Bone marrow (tissue), 2 donors: ENCODE measurements around the gene SLC38A1.
"Not testable (repeated sequence)": the region's sequence is repeated elsewhere in the genome, so short reads cannot be mapped to it uniquely, and the experiment has no call there.

Source experiments
- DNase-seq, 2 donors: peaks; one replicate each; lab custom pipeline; 2025; lab: John Stamatoyannopoulos, UW

Gene SLC38A1

GRCh38 chr12:46264057-46264456 is 4.8 kb downstream of the SLC38A1 start:
- DNase-seq, result no peak

DNA sequence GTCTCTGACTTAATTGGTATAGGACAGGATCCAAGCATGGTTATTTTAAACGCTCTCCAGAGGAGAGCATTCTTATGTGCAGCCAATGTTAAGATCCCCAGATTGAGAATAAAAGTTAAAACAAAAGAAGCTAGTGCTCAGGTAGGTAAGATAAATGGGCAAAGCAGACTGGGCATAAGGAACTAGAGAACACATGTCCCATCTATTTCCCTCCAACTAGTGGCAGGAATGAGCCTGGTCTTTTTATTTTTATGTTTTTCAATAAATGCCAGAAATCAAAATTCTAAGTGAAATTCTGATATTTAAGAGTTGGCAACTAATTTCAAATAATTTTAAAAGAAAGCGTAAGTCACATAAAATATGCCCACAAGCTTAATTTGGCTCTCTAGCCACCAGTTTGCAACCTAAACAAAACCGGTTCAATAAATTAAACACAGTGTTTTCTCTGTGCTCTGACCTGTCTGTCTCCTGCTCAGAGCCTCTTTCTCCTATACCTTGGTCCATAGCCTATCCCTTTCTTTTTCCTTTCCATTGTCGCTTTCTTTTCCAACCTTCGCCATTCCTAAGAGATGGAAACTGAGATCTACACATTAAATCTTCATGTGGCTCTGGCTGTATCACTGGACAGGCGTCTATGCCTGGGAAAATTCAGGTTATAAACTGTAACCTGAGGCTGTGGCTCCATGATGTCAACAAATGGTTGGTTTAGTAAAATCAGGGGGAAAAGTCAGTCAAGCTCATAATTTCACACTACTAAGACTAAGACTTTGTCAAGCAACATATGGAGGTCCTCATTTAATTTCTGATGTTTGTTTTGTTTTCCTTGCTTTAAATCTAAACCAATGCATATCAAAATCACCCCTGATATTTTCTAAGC is 5.5 kb downstream of the SLC38A1 start:
- DNase-seq, result no peak

GRCh38 chr12:46261646-46262045 is 7.2 kb downstream of the SLC38A1 start:
- DNase-seq, result no peak

GRCh38 chr12:46260913-46261476 is 7.8 kb downstream of the SLC38A1 start:
- DNase-seq, result no peak

GRCh38 chr12:46260124-46260912 is 8.5 kb downstream of the SLC38A1 start:
- no peak for DNase-seq

DNA sequence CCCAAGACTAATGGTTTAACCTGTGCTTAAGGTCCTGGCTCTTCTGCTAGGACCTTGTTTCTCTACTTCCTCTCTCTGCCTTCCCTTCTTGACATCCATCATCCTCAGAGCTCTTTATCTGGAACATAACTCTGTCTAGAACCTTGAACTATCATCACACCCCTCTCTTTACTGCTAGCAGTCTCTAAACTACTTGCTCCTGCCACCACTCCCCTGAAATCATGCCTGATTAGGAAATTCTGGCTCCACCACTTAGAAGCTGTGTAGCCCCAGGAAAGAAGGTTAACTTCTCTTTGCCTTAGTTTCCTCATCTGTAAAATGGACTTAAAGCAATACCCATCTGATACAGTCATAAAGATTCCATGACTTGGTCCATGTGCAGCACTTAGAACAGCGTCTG is 9.1 kb downstream of the SLC38A1 start:
- no peak for DNase-seq

DNA sequence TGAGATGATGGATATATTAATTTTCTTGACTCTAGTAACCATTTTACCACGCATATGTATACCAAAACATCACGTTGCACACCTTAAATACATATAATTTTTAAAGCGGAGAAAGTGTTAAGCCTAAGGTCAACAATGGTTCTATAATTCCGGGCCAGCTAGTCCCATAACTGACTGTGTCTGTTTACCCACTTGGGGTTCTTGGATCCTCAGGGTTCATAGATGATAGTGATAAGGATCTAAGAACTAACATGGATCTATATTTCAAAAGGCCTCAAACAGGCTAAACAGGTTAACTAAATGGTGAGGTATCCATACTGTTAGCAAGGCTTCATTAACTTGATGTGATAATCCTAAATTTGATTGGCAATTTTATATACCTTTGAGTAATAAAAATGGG is 9.8 kb downstream of the SLC38A1 start:
- no peak for DNase-seq

DNA sequence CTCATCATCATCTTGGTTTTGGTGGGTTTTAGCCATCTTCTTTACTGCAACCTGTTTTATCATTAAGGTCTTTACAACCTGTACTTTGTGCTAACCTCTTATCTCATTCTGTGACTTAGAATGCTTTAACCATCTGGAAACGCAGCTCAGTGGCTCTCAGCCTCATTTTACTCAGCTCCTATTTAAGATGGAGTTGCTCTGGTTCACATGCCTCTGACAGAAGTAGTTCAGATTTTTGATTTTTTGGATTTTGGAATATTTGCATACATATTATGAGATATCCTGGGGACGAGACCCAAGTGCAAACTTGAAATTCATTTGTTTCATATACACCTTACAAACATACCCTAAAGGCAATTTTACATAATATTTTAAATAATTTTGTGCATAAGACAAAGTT is 10.7 kb downstream of the SLC38A1 start:
- no peak for DNase-seq

GRCh38 chr12:46256942-46257341 is 11.9 kb downstream of the SLC38A1 start:
- no peak for DNase-seq

DNA sequence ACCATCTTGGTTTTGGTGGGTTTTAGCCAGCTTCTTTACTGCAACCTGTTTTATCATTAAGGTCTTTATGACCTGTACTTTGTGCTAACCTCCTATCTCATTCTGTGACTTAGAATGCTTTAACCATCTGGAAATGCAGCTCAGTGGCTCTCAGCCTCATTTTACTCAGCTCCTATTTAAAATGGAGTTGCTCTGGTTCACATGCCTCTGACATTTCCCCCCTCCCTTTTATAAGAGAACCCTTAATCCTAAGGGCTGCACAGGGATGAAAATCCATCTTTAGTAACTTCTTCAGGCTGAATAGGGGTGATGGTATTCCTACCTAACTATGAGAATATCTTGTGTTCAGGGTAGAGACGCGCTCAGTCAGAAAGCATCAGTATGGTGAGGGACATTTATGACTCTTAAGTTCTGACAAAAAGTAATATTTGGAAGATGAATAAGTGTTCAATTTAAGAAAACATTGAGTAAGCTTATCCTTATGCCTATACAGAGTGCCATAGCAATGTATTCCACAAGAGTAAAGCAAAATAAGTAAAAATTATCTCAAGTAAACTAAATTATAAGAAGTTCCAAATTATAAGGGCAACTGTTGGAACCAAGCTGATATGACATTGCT is 15.2 kb downstream of the SLC38A1 start:
- DNase-seq, result no peak

DNA sequence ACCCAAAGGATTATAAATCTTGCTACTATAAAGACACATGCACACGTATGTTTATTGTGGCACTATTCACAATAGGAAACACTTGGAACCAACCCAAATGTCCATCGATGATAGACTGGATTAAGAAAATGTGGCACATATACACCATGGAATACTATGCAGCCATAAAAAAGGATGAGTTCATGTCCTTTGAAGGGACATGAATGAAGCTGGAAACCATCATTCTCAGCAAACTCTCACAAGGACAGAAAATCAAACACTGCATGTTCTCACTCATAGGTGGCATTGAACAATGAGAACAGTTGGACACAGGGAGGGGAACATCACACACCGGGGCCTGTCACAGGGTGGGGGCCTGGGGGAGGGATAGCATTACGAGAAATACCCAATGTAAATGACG is 16.8 kb downstream of the SLC38A1 start:
- not testable (repeated sequence) for DNase-seq

DNA sequence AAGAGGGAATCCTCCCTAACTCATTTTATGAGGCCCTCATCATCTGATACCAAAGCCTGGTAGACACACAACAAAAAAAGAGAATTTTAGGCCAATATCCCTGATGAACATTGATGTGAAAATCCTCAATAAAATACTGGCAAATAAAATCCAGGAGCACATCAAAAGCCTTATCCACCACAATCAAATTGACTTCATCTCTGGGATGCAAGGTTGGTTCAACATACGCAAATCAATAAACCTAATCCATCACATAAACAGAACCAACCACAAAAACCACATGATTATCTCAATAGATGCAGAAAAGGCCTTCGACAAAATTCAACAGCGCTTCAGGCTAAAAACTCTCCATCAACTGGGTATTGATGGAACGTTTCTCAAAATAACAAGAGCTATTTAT is 18.9 kb downstream of the SLC38A1 start:
- not testable (repeated sequence) for DNase-seq

GRCh38 chr12:46246021-46246700 is 22.7 kb downstream of the SLC38A1 start:
- DNase-seq, result no peak

DNA sequence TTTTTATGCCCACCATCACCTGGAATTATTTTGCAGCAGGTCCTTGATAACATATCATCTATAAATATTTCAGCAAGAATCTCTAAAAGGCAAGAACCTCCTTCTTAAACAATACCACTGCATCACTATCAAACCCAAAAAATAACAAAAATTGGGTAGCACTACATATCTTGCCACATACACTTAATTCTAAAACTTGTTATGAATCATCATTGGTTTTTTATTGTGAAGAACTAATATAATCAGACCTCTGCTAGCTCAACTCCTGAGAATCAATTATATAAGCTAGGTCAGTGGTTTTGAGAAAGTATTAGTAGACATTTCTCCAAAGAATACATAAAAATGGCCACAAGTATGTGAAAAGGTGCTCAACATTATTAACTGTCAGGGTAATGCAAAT is 23.8 kb downstream of the SLC38A1 start:
- DNase-seq, result no peak

DNA sequence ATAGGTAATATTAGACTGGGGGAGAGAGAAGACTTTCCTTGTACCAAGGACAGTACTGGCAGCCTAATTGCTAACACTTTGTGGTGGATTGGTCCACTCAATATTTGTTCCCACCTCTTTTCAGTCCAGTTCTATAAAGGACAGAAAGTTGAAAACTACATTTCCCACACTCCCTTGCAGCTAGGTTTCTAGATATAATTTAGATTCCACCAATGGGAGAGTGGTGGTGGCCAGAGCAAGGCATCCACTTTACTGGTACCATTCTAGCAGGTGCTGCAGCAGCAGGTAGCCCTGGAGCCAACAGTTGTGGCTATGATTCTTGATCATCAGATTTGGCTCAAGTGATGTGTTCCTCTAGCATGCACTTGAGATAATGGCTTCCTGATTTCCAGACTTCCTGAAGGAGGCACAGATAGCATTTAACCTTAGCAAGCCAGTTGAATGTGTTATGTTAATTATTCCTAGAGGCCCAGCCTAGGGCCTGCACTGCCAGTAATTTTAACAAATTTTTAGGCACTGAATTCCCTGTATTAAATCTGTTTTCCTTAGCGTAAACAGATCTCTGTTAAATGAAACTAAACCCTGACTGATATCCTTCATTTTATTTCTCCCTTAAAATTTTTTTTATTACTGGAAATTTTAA is 24.4 kb downstream of the SLC38A1 start:
- no peak for DNase-seq

DNA sequence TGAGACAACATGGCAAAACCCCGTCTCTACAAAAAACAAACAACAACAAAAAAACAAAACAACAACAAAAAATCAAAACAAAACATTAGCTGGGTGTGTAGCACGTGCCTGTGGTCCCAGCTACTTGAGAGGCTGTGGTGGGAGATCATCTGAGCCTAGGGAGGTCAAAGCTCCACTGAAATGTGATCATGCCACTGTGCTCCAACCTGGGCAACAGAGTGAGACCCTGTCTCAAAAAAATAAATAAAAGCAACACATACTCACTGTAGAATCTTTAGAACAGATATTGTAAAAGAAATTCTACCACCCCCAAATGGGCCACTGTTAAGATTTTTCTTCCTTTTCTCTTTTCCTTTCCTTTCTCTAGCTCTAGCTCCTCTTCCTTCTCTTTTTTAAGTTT is 26.3 kb downstream of the SLC38A1 start:
- no peak for DNase-seq

GRCh38 chr12:46240436-46240835 is 28.4 kb downstream of the SLC38A1 start:
- DNase-seq, result no peak

- DNase-seq, result no peak
Observed at GRCh38 chr12:46238821-46239220, 30.0 kb downstream of the SLC38A1 start.

DNA sequence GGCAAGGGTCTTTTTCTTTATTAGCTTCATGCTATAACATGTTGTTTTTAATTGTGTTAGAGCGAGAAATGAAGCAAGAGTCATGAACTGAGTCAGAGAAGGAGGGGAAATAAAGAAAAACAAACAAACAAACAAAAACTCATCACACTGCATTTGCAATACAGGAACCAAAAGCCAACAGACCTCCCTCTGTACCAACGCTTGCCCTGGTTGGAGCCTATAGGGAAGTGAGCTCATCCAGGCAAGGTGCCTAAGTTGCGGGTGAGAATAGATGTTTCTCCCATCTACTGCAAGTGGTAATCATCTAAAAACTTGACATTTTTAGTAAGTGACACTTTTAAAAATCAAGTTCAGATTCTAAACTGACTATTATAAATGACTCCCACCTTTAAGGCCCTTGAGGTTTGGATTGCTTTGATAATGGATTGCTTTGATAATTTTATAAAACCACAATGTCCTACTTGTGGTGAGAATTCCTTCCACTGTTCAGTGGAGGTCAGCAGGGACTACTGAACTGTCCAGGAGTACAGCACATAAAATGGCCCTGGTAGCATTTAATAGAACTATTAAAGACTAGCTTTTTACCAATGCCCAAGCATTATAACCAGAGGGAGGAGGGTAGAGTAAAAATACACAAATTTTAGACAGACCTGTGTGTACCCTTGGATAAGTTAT is 31.3 kb downstream of the SLC38A1 start:
- no peak for DNase-seq

DNA sequence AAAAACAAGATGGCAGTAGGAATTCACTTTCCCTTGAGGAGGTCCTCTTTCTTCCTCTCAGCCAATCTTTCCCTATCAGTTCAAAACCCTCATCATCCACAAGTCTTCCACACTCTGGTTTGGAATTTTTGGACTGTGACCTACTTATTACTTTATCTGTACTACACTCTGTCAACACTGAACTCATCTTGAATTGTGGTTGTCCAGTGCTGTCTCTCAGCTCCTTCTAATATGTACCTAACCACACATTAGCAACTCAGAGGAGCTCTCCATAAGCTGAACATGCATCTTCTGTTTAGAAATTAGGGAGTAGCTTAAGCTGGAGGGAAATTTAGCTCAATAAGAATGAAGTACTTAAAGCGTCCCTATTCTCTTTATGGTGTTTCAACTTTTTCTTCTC is 34.8 kb downstream of the SLC38A1 start:
- DNase-seq, result no peak

DNA sequence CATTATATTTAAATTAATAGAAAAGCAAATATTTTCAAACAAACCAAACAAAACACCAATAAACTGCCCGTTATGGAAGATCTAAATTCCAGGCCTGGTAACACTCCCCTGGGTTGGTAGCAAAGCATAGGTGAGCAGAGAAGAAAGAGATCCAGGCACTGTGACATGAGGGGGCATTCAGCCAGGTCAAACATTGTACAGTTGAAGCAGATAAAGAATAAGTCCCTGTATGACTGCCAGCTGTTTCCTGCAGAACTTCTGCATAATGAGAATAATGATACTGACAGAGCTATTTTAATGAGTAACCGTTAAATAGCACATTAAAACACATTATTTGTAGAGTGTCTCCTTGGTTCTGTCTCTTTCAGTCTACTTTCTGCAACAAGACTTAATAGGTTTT is 35.4 kb downstream of the SLC38A1 start:
- peak in 1 of 2 donors; percentile 67 for DNase-seq
